HAP-1 (cell line): ENCODE data around the gene MCF2L.

Experiments used
- DNase-seq, 2 experiments: peaks; one replicate each; pipeline ENCODE4 v3.0.0-alpha.2; 2016 to 2020; ENCODE audit warnings: low spot score in 2 of 2
- H3K27me3 ChIP-seq: fragments of 250-450 bp; sonication (Bioruptor Pico); 2 replicates; pipeline ENCODE4 v1.5.1; 2020; ENCODE audit warnings: low read depth, mild to moderate bottlenecking, moderate library complexity
- H3K36me3 ChIP-seq: fragments of 250-450 bp; sonication (Bioruptor Pico); replicated peaks from 2 replicates; pipeline ENCODE4 v1.5.1; 2020; ENCODE audit warnings: mild to moderate bottlenecking
- H3K4me1 ChIP-seq: fragments of 250-450 bp; sonication (Bioruptor Pico); 2 replicates; pipeline ENCODE4 v1.5.1; 2020; ENCODE audit warnings: mild to moderate bottlenecking
- H3K4me3 ChIP-seq: fragments of 250-450 bp; sonication (Bioruptor Pico); 2 replicates; pipeline ENCODE4 v1.5.1; 2020; ENCODE audit warnings: mild to moderate bottlenecking, moderate library complexity
- H3K9me3 ChIP-seq: fragments of 250-450 bp; sonication (Bioruptor Pico); 2 replicates; pipeline ENCODE4 v1.5.1; 2020; ENCODE audit warnings: mild to moderate bottlenecking, moderate library complexity
- in situ Hi-C: fragments of 300-500 bp; cut with MboI; formaldehyde crosslinking; loops from 3 replicates; pipeline ENCODE4 v1.14.3; 2020; ENCODE audit warnings: low sequenced_read_pairs, inconsistent platforms, mixed read lengths

Gene MCF2L

GRCh38 chr13:113115363-113116205 lies 146.6 kb downstream of the MCF2L start:
- Histone ChIP-seq H3K9me3 (no peaks in the 10 kb centered on the region), H3K4me3 (no peak overlapping the region), H3K36me3 (no peaks in the 10 kb centered on the region), H3K27me3 (no peaks in the 10 kb centered on the region), H3K4me1 (no peaks in the 10 kb centered on the region)
- no peak for DNase-seq
- in situ Hi-C loops = no loop called here

DNA sequence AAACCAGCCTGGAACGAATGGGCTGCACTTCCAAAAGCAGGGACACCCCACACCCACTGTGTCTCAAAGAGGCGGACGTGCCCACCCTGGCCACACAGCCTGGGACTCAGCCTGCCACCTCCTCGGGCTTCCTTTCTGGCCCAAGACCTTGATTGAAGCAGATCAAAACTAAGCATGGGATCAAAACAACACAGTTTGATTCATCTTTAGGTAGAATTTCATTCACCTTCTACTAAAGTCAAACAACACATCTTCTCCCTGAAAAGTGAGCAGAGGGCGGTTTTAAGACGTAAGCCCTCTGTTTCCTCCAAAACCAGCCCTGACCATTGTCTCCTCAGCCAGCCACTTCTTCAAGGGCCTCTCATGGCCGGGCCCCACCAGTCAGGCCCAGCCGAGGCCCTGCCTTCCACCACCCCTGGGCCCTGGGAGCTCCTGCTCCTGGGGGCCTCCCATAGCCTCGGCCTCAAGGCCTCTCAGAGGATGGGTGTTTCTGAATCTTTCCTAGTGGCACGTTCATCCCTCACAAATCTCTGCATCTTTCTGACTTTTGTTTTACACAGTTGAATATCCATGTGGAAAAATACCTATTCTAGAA lies 147.3 kb downstream of the MCF2L start:
- H3K4me3 ChIP-seq = no peak overlapping the region
- no peaks in the 10 kb centered on the region for H3K36me3 ChIP-seq
- no peak for DNase-seq
- in situ Hi-C loops = no loop called here
- no peaks in the 10 kb centered on the region for H3K9me3 ChIP-seq
- no peaks in the 10 kb centered on the region for H3K4me1 ChIP-seq
- H3K27me3 ChIP-seq = no peaks in the 10 kb centered on the region

DNA sequence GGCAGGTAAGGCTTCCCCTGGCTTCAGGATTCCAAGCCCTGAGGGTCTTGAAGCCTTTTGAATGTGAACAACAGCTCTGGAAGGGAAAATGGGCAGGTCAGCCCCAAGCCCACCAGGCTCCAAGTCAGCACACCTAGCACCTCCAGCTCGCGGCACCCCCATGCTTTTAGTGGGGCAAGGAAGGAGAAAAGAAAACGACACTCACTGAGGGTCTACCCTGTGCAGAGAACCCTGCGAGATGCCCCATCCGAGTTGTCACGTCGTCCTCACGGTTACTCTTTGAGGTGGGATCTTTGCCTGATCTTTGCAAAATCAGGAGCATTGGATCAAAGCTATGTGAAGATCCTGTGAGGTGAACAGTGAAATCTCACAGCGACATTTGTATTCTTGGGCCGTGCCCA lies 147.9 kb downstream of the MCF2L start:
- Histone ChIP-seq H3K36me3 (no peaks in the 10 kb centered on the region), H3K4me1 (no peaks in the 10 kb centered on the region), H3K9me3 (no peaks in the 10 kb centered on the region), H3K4me3 (no peak overlapping the region), H3K27me3 (no peaks in the 10 kb centered on the region)
- in situ Hi-C loops = no loop called here
- no peak for DNase-seq

DNA sequence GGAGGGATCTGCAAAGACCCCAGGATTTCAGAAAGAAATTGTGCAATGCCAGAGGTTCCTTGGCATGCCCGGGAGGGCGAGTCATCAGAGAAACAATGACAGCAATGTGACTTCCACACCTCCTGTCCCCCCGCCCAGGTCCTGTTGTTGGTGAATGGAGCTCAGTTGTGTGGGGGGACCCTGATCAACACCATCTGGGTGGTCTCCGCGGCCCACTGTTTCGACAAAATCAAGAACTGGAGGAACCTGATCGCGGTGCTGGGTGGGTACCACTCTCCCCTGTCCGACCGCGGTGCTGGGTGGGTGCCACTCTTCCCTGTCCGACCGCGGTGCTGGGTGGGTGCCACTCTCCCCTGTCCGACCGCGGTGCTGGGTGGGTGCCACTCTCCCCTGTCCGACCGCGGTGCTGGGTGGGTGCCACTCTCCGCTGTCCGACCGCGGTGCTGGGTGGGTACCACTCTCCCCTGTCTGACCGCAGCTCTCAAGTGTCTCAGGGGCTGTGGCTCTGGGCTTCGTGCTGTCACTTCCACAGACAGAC lies 148.4 kb downstream of the MCF2L start:
- Histone ChIP-seq H3K27me3 (no peaks in the 10 kb centered on the region), H3K4me3 (no peak overlapping the region), H3K4me1 (no peaks in the 10 kb centered on the region), H3K36me3 (no peaks in the 10 kb centered on the region), H3K9me3 (no peaks in the 10 kb centered on the region)
- in situ Hi-C loops = no loop called here
- no peak for DNase-seq

GRCh38 chr13:113117911-113118260 lies 148.9 kb downstream of the MCF2L start:
- H3K4me3 ChIP-seq = no peak overlapping the region
- no peaks in the 10 kb centered on the region for H3K9me3 ChIP-seq
- H3K36me3 ChIP-seq = no peaks in the 10 kb centered on the region
- H3K4me1 ChIP-seq = no peaks in the 10 kb centered on the region
- no peak for DNase-seq
- in situ Hi-C loops = no loop called here
- H3K27me3 ChIP-seq = no peaks in the 10 kb centered on the region

DNA sequence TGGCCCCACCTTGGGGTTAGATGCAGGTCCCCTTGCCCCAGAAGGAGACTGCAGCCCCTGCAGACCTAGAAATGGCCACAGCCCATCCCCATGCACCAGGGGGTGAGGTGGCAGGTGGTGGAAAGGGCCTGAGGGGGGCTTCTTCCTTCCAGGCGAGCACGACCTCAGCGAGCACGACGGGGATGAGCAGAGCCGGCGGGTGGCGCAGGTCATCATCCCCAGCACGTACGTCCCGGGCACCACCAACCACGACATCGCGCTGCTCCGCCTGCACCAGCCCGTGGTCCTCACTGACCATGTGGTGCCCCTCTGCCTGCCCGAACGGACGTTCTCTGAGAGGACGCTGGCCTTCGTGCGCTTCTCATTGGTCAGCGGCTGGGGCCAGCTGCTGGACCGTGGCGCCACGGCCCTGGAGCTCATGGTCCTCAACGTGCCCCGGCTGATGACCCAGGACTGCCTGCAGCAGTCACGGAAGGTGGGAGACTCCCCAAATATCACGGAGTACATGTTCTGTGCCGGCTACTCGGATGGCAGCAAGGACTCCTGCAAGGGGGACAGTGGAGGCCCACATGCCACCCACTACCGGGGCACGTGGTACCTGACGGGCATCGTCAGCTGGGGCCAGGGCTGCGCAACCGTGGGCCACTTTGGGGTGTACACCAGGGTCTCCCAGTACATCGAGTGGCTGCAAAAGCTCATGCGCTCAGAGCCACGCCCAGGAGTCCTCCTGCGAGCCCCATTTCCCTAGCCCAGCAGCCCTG lies 149.4 kb downstream of the MCF2L start:
- Histone ChIP-seq H3K27me3 (no peaks in the 10 kb centered on the region), H3K4me3 (no peak overlapping the region), H3K4me1 (no peaks in the 10 kb centered on the region), H3K9me3 (no peaks in the 10 kb centered on the region), H3K36me3 (no peaks in the 10 kb centered on the region)
- no peak for DNase-seq
- in situ Hi-C loops = no loop called here

DNA sequence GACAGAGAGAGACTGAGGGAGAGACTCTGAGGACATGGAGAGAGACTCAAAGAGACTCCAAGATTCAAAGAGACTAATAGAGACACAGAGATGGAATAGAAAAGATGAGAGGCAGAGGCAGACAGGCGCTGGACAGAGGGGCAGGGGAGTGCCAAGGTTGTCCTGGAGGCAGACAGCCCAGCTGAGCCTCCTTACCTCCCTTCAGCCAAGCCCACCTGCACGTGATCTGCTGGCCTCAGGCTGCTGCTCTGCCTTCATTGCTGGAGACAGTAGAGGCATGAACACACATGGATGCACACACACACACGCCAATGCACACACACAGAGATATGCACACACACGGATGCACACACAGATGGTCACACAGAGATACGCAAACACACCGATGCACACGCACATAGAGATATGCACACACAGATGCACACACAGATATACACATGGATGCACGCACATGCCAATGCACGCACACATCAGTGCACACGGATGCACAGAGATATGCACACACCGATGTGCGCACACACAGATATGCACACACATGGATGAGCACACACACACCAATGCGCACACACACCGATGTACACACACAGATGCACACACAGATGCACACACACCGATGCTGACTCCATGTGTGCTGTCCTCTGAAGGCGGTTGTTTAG lies 150.3 kb downstream of the MCF2L start:
- Histone ChIP-seq H3K4me1 (no peaks in the 10 kb centered on the region), H3K27me3 (no peaks in the 10 kb centered on the region), H3K36me3 (no peaks in the 10 kb centered on the region), H3K9me3 (no peaks in the 10 kb centered on the region), H3K4me3 (no peak overlapping the region)
- in situ Hi-C loops = no loop called here
- no peak for DNase-seq

GRCh38 chr13:113119822-113120189 lies 150.8 kb downstream of the MCF2L start:
- no peaks in the 10 kb centered on the region for H3K36me3 ChIP-seq
- no peaks in the 10 kb centered on the region for H3K4me1 ChIP-seq
- DNase-seq = no peak
- H3K4me3 ChIP-seq = no peak overlapping the region
- H3K27me3 ChIP-seq = no peaks in the 10 kb centered on the region
- H3K9me3 ChIP-seq = no peaks in the 10 kb centered on the region
- in situ Hi-C loops = no loop called here

- no peak for DNase-seq
- Histone ChIP-seq H3K4me1 (no peaks in the 10 kb centered on the region), H3K4me3 (no peak overlapping the region), H3K9me3 (no peaks in the 10 kb centered on the region), H3K27me3 (no peaks in the 10 kb centered on the region), H3K36me3 (no peaks in the 10 kb centered on the region)
- in situ Hi-C loops = no loop called here
Measured at GRCh38 chr13:113120300-113121182, 151.5 kb downstream of the MCF2L start.

GRCh38 chr13:113121183-113121927 lies 152.3 kb downstream of the MCF2L start:
- in situ Hi-C loops = no loop called here
- Histone ChIP-seq H3K4me1 (no peaks in the 10 kb centered on the region), H3K4me3 (no peak overlapping the region), H3K36me3 (no peaks in the 10 kb centered on the region), H3K9me3 (no peaks in the 10 kb centered on the region), H3K27me3 (no peaks in the 10 kb centered on the region)
- DNase-seq = no peak

- in situ Hi-C loops = no loop called here
- no peaks in the 10 kb centered on the region for H3K27me3 ChIP-seq
- no peak overlapping the region for H3K4me3 ChIP-seq
- no peaks in the 10 kb centered on the region for H3K36me3 ChIP-seq
- no peaks in the 10 kb centered on the region for H3K9me3 ChIP-seq
- DNase-seq = no peak
- no peaks in the 10 kb centered on the region for H3K4me1 ChIP-seq
Measured at GRCh38 chr13:113121928-113122471, 153.0 kb downstream of the MCF2L start.

- no peak for DNase-seq
Measured at GRCh38 chr13:113122550-113123225, 153.7 kb downstream of the MCF2L start, which contains the start of gene F10. Gene F10, plus strand, starts transcription at chr13:113122799. Its CDS starts 57 bp downstream, at chr13:113122856.

More at GRCh38 chr13:113122550-113123225, 153.7 kb downstream of the MCF2L start, which contains the start of gene F10:
- no peaks in the 10 kb centered on the region for H3K9me3 ChIP-seq
- H3K36me3 ChIP-seq = no peaks in the 10 kb centered on the region
- no peak within 1 kb of the TSS for H3K4me3 ChIP-seq
- H3K27me3 ChIP-seq = no peaks in the 10 kb centered on the region
- H3K4me1 ChIP-seq = no peaks in the 10 kb centered on the region
- in situ Hi-C loops = no loop called here
